ENCODE data around the gene SMG1. TPM values are rescaled to one million over a fixed set of nuclear protein-coding genes. Genes with fewer than 3 reads are reported as not detected.
"Not testable (repeated sequence)": the region's sequence is repeated elsewhere in the genome, so short reads cannot be mapped to it uniquely, and the experiment has no call there.

Gene SMG1
- 10 to 100 TPM in 1 of 3 donors, 1 to 10 TPM in 2; 5.2 to 28.1 (median 7.9) TPM for polyA plus RNA-seq

DNA sequence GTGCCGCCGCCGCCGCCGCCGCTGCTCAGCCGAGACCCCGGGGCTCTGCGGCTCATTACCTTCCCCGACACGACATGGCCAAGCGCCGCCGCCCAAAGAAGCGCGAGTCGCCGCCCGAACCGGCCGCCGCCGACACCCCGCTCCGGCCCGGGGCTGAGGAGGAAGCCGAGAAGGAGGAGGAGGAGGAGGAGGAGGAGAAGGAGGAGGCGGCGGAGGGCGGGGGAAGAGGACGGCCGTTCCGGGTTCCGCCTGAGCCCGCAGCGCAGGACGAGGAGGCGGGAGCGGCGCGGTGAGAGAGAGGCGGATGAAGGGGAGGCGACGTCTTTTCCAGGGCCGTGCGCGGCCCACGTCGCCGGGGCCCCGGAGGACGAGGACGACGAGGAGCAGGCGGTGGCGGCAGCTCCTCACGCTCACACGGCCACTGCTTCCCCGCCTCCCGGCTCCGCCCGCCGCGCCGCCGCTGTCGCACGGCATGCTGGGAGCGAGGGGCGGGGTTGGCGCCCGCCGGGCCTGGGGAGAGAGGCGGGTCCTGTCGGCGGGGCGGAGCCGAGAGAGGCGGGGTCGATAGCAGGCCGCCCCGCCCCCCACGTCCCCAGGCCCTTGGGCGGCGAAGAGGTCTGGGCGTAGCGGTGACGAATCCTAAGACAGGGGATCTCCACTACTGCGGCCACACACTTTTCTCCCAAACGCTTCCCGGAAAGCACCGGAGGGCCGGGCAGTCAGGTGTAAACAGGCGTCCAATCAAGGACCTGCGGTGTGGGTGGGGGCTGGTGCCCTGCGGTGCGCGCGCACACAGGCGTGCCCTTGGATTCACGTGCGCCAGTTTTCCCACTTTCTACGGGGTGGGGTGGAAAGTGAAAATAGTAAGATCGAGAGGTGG is at the start of gene SMG1:
Gene SMG1 (minus strand): TSS at position 423 of the 880 bp plus-strand sequence. CDS start 367 bp downstream, at position 56.
- Mint-ChIP-seq H3K4me1 (peaks cover 36 to 39% of the 10 kb centered on the region in 2 donors), H3K4me3 (peak within 1 kb of the TSS; percentile 95 to 98 (median 96)), H3K27ac (peak within 1 kb of the TSS; percentile 94 to 99 (median 95))
- peak; percentile 92 to 93 (median 93) for DNase-seq
- not testable (repeated sequence) for H3K27me3 Mint-ChIP-seq (ENCODE audit: low read depth in 3 of 3); H3K9me3 Mint-ChIP-seq; H3K36me3 Mint-ChIP-seq

DNA sequence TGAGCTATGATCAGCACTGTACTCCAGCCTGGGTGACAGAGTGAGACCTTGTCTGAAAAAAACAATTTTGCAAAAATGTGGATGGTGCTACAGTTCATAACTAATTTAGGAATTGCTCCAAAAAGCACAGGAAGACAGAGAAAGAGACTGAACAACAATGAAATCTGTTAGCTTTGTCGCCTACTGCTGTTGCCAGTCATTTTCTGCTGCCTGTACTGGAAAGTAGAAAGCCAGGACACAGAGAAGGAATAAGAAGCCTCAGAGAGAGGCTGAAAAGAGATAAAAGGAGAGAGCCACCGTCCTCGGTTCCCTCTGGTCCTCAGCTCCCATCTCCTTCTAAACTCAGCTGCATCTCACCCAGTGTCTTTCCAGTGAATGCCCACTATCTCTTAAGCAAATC is 48.9 kb upstream of the SMG1 start:
- no peak for DNase-seq
- H3K27me3 Mint-ChIP-seq (ENCODE audit: low read depth in 3 of 3), result peaks cover 2 to 13% (median 5%) of the 10 kb centered on the region in 3 donors
- H3K4me3 Mint-ChIP-seq, result no peak overlapping the region
- H3K4me1 Mint-ChIP-seq, result no peaks in the 10 kb centered on the region
- no peaks in the 10 kb centered on the region for H3K36me3 Mint-ChIP-seq
- H3K27ac Mint-ChIP-seq, result peak overlapping the region in 1 of 6 donors; percentile 6
- H3K9me3 Mint-ChIP-seq, result no peaks in the 10 kb centered on the region

DNA sequence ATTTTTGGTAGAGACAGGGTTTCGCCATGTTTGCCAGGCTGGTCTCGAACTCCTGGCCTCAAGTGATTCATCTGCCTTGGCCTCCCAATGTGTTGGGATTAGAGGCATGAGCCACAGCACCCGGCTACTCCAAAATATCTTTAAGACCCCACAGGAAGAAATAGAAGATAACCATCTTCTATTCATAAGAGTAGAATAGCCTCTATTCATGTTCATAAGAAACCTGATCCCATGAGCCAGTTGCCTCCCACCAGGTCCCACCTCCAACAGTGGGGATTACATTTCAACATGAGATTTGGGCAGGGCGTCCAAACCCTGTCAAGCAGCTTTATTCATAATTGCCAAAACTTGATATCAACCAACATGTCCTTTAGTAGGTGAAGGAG is 43.6 kb upstream of the SMG1 start:
- Mint-ChIP-seq H3K4me3 (no peak overlapping the region), H3K27ac (no peak overlapping the region), H3K9me3 (no peaks in the 10 kb centered on the region), H3K4me1 (peaks cover 0 to 6% of the 10 kb centered on the region in 2 donors), H3K36me3 (no peaks in the 10 kb centered on the region), H3K27me3 (ENCODE audit: low read depth in 3 of 3) (peaks cover 0 to 6% (median under 1%) of the 10 kb centered on the region in 3 donors)
- DNase-seq, result no peak

DNA sequence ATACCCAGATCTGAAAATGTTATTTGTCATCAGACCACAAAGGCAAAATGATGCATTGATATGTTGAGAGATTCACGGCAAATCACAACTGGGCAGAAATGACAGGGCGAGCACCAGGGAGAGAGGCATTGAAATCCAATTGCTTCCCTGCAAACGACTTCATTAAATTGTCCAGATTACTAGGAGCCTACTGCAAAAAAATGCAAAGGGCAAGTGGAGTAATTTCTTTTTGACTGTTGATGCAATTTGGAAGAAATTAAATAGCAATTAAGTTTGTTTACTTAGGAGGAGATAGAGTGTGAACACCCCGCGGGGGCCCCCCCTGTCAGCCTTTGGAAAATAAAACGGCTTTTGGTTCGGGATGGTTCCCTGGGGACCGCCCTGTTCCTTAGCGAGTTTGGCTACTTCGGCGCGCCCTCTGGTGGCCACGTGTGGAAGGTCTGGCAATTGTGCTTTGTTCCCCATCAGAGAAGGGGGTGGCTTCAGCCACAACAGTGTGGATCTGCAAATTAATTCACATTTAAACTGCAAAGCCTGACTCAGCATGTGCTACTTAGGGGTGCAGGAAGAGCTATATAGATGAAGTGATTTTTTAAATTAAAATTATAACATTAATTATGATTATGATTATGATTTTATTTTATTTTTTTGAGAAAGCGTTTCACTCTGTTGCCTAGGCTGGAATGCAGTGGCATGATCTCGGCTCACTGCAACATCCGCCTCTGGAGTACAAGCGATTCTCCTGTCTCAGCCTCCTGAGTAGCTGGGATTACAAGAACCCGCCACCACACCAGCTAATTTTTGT is 43.0 kb upstream of the SMG1 start:
- peak overlapping the region in 3 of 5 donors; percentile 14 to 52 (median 23) for H3K4me3 Mint-ChIP-seq
- peak; percentile 51 to 65 (median 57) for DNase-seq

DNA sequence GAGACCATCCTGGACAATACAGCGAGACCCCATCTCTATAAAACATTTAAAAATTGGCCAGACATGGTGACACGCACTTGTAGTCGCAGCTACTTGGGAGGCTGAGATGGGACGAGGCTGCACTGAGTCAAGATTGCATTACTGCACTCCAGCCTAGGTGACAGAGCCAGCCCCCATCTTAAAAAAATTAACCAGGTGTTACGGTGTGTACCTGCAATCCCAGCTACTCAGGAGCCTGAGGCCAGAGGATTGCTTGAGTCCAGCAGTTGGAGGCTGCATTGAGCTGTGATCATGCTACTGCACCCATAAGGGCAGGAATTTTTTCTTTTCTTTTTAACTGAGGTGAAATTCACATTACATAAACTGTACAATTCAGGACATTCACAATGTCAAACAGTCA is 40.6 kb upstream of the SMG1 start:
- no peaks in the 10 kb centered on the region for H3K36me3 Mint-ChIP-seq
- peaks cover 0 to 6% of the 10 kb centered on the region in 2 donors for H3K4me1 Mint-ChIP-seq
- peaks cover 0 to 6% (median 0%) of the 10 kb centered on the region in 3 donors for H3K27me3 Mint-ChIP-seq (ENCODE audit: low read depth in 3 of 3)

More for the DNA sequence above, 43.0 kb upstream of the SMG1 start:
- H3K4me1 Mint-ChIP-seq, result peaks cover 0 to 6% of the 10 kb centered on the region in 2 donors
- no peaks in the 10 kb centered on the region for H3K9me3 Mint-ChIP-seq
- H3K27ac Mint-ChIP-seq, result no peak overlapping the region
- no peaks in the 10 kb centered on the region for H3K36me3 Mint-ChIP-seq
- peaks cover 0 to 3% (median 0%) of the 10 kb centered on the region in 3 donors for H3K27me3 Mint-ChIP-seq (ENCODE audit: low read depth in 3 of 3)

DNA sequence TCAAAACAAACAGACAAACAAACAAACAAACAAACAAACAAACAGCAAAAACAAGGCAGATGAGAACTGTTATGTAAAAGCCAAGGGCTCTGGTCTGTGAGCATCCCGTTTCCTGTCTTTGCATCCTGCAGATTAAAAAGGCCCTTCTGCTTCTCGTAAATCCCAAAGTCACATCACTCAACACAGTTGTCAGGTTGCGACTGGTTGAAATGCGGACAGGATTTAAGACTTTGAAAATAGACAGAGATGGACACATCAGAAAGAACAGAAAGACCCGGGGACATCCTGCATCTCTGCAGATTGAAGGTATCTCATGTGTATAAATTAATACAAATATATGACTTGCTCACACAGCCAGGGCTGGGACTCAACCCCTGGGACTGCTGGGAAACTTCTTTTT is 39.3 kb upstream of the SMG1 start:
- H3K4me3 Mint-ChIP-seq, result no peak overlapping the region
- H3K27ac Mint-ChIP-seq, result no peak overlapping the region
- H3K27me3 Mint-ChIP-seq (ENCODE audit: low read depth in 3 of 3), result peaks cover 0 to 5% (median 0%) of the 10 kb centered on the region in 3 donors
- no peaks in the 10 kb centered on the region for H3K9me3 Mint-ChIP-seq
- H3K36me3 Mint-ChIP-seq, result no peaks in the 10 kb centered on the region
- no peak for DNase-seq
- H3K4me1 Mint-ChIP-seq, result peaks cover 0 to 6% of the 10 kb centered on the region in 2 donors

More for the DNA sequence above, 40.6 kb upstream of the SMG1 start:
- H3K27ac Mint-ChIP-seq, result no peak overlapping the region
- H3K4me3 Mint-ChIP-seq, result no peak overlapping the region
- H3K9me3 Mint-ChIP-seq, result no peaks in the 10 kb centered on the region
- no peak for DNase-seq

DNA sequence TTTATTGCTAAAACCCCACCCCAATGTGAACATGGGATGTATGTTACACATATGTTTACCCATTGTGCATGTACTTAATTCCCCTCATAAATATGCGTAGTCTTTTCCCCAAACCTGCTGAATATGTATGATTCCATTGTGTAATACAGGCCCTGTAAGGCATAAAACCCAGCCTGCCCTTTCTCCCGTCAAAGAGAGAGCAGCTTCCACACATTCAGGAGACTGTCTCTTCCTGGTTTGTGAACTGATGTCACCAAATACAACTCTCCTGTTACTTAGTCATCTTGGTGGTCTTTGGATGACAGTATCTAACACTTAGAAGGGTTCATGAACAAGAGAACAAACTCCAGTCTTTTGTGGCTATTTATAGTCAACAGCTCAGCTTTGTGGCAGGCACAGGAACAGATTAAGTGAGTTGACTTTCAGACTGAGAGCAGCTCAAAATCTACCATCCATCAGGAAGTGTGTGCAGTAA is 32.9 kb upstream of the SMG1 start:
- Mint-ChIP-seq H3K36me3 (no peaks in the 10 kb centered on the region), H3K27ac (no peak overlapping the region), H3K4me1 (peaks cover 4 to 11% of the 10 kb centered on the region in 2 donors), H3K4me3 (no peak overlapping the region), H3K27me3 (ENCODE audit: low read depth in 3 of 3) (peaks cover 4 to 7% (median 5%) of the 10 kb centered on the region in 3 donors), H3K9me3 (no peaks in the 10 kb centered on the region)
- DNase-seq, result no peak

DNA sequence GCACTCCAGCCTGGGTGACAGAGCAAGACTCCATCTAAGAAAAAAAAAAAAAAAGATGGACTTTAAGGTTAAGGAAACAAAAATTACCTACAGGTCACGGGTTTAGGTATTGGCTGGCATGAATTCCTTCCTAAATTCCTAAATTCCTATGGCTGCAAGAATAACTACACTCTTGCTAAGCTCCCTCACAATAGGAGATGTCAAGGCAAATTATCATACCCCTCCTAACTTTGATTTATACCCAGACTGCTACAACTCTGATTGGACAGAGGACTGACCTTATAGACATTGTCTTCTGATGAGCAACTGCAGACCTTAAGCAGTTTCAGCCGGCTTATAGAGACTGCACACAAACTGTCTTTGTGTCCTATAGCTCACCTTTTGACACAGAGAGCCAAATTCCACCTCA is 32.4 kb upstream of the SMG1 start:
- Mint-ChIP-seq H3K9me3 (no peaks in the 10 kb centered on the region), H3K4me1 (peaks cover 4 to 11% of the 10 kb centered on the region in 2 donors), H3K36me3 (no peaks in the 10 kb centered on the region), H3K27ac (no peak overlapping the region), H3K27me3 (ENCODE audit: low read depth in 3 of 3) (peaks cover 4 to 7% (median 5%) of the 10 kb centered on the region in 3 donors), H3K4me3 (no peak overlapping the region)
- DNase-seq, result no peak

DNA sequence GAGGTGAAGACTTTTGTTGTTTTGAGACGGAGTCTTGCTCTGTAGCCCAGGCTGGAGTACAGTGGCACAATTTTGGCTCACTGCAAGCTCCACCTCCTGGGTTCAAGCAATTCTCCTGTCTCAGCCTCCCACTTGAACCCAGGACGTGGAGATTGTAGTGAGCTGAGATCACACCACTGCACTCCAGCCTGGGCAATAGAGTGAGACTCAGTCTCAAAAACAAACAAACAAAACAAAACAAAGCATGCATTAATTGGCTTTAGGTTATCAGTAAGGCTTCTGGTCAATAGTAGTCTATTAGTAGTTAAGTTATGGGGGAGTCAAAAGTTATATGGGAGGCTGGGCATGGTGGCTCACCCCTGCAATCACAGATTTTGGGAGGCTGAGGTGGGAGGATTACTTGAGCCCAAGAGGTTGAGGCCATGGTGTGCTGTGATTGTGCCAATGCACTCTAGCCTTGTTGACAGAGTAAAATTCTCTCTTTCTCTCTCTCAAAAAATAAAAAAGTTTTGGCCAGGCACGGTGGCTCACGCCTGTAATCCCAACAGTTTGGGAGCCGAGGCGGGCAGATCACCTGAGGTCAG is 30.5 kb upstream of the SMG1 start:
- not testable (repeated sequence) for DNase-seq; H3K36me3 Mint-ChIP-seq; H3K27me3 Mint-ChIP-seq (ENCODE audit: low read depth in 3 of 3); H3K9me3 Mint-ChIP-seq
- Mint-ChIP-seq H3K27ac (peak overlapping the region in 2 of 6 donors; percentile 22 to 88), H3K4me1 (peaks cover 4 to 11% of the 10 kb centered on the region in 2 donors), H3K4me3 (peak overlapping the region in 4 of 5 donors; percentile 72 to 86 (median 77))

DNA sequence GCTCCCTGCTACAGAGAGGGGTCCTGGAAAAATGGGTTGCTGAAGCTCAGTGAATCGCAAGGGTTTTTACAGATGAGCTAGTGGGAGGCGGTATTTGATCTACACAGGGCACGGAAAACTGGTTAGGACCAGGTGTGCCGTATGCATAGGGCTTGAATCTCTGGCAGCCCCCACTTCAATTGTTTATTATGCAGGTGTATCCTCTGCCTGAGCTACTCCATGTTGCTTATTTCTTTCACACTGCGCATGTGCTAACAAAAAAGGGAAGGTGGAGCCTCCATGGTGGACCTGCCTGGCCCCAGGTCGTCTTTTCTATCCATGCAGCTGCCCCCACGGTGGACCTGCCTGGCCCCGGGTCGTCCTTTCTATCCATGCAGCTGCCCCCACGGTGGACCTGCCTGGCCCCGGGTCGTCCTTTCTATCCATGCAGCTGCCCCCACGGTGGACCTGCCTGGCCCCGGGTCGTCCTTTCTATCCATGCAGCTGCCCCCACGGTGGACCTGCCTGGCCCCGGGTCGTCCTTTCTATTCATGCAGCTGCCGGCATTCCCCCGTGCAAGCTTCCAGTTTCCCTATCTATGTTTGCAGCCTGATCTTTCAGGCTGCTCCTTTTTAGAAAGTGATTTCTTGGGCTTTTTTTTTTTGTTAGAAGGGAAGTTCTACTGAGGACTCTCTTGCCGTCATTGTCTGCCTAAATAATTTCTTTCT is 29.8 kb upstream of the SMG1 start:
- not testable (repeated sequence) for H3K36me3 Mint-ChIP-seq; H3K27me3 Mint-ChIP-seq (ENCODE audit: low read depth in 3 of 3); H3K9me3 Mint-ChIP-seq
- peaks cover 5 to 12% of the 10 kb centered on the region in 2 donors for H3K4me1 Mint-ChIP-seq
- peak overlapping the region in 4 of 5 donors; percentile 72 to 86 (median 77) for H3K4me3 Mint-ChIP-seq
- peak in 2 of 3 donors; percentile 11 to 31 for DNase-seq
- H3K27ac Mint-ChIP-seq, result peak overlapping the region in 3 of 6 donors; percentile 22 to 88 (median 69)

DNA sequence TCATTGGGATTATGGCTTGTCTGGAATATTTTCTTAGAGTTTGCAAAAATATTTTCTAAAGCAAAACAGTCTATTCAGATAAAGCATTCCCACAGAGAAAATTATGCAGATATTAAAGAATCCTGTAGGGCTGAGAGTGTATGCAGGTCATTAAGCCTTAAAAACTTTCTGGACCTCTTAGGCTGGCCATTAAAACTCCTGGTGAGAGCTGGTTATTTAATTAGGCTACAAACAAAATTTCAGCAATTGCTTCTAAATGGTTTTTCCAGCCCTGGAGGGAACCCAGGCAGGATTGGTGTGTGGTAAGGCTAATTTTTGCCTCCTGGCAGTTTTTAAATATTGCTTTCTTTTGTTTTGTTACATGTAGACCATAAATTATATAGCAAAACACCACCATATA is 27.3 kb upstream of the SMG1 start:
- Mint-ChIP-seq H3K27ac (no peak overlapping the region), H3K4me1 (peaks cover 8 to 16% of the 10 kb centered on the region in 2 donors), H3K4me3 (no peak overlapping the region), H3K9me3 (no peaks in the 10 kb centered on the region), H3K27me3 (ENCODE audit: low read depth in 3 of 3) (peaks cover 0 to 7% (median 4%) of the 10 kb centered on the region in 3 donors), H3K36me3 (no peaks in the 10 kb centered on the region)
- no peak for DNase-seq

DNA sequence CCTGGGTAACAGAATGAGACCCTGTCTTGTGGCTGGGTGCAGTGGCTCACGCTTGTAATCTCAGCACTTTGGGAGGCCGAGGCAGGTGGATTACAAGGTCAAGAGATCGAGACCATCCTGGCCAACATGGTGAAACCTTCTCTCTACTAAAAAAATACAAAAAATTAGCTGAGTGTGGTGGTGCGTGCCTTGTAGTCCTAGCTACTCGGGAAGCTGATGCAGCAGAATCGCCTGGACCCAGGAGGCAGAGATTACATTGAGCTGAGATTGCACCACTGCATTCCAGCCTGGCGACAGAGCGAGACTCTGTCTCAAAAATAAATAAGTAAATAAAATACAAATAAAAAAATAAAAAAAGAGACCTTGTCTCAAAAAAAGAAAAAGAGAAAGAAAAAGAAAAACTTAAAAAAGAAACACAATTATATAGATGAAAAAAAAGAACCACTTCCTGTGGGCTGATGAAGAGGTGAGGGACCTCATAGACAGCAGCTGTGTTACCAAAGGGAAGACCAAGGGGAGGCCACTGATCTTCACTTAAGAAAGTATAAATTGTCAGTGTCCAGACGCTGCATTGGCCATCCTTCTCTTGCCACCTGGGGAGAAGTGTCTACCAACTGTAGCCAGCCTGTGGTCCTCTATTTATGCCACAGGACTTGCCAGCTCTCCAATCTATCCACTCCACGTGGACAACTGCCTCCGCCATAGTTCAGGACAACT is 24.4 kb upstream of the SMG1 start:
- H3K4me3 Mint-ChIP-seq, result no peak overlapping the region
- H3K4me1 Mint-ChIP-seq, result peaks cover 5 to 9% of the 10 kb centered on the region in 2 donors
- no peaks in the 10 kb centered on the region for H3K36me3 Mint-ChIP-seq
- peaks cover 0 to 1% (median 0%) of the 10 kb centered on the region in 3 donors for H3K27me3 Mint-ChIP-seq (ENCODE audit: low read depth in 3 of 3)
- no peaks in the 10 kb centered on the region for H3K9me3 Mint-ChIP-seq
- no peak overlapping the region for H3K27ac Mint-ChIP-seq
- DNase-seq, result no peak

Measured in immature natural killer cell (primary cell).